HuH-7 (cell line): ENCODE data around the gene FAM209B.
"Not testable (repeated sequence)": the region's sequence is repeated elsewhere in the genome, so short reads cannot be mapped to it uniquely, and the experiment has no call there.

Source experiments
- DNase-seq: peaks from one replicate; pipeline ENCODE4 v3.0.0; 2011; ENCODE audit warnings: low spot score

FAM209B gene

GRCh38 chr20:56532946-56533345 lies at the start of gene FAM209B:
FAM209B (plus strand) TSS chr20:56533246; CDS start chr20:56533342, 96 bp downstream.
- not testable (repeated sequence) for DNase-seq

- DNase-seq, result no peak
Measured at GRCh38 chr20:56483970-56484369, 49.1 kb upstream of the FAM209B start.

- DNase-seq, result no peak
Measured at GRCh38 chr20:56487216-56487615, 45.8 kb upstream of the FAM209B start.

- DNase-seq, result no peak
Measured at GRCh38 chr20:56488566-56488965, 44.5 kb upstream of the FAM209B start.

GRCh38 chr20:56501116-56501515 lies 31.9 kb upstream of the FAM209B start:
- DNase-seq, result no peak

- DNase-seq, result no peak
Measured at GRCh38 chr20:56503916-56504315, 29.1 kb upstream of the FAM209B start.

- peak; percentile 34 for DNase-seq
Measured at GRCh38 chr20:56504373-56505005, 28.6 kb upstream of the FAM209B start.

GRCh38 chr20:56506103-56506502 lies 26.9 kb upstream of the FAM209B start:
- DNase-seq, result no peak

GRCh38 chr20:56511926-56512325 lies 21.1 kb upstream of the FAM209B start:
- no peak for DNase-seq

GRCh38 chr20:56513161-56514150 lies 19.6 kb upstream of the FAM209B start:
- no peak for DNase-seq

GRCh38 chr20:56516631-56517030 lies 16.4 kb upstream of the FAM209B start:
- DNase-seq, result no peak

- no peak for DNase-seq
Measured at GRCh38 chr20:56517211-56517610, 15.8 kb upstream of the FAM209B start.

- DNase-seq, result no peak
Measured at GRCh38 chr20:56517641-56518040, 15.4 kb upstream of the FAM209B start.

GRCh38 chr20:56518126-56518525 lies 14.9 kb upstream of the FAM209B start:
- no peak for DNase-seq

- DNase-seq, result no peak
Measured at GRCh38 chr20:56518721-56519398, 14.2 kb upstream of the FAM209B start.

- no peak for DNase-seq
Measured at GRCh38 chr20:56519551-56519950, 13.5 kb upstream of the FAM209B start.

GRCh38 chr20:56520180-56520579 lies 12.9 kb upstream of the FAM209B start:
- no peak for DNase-seq

- DNase-seq, result not testable (repeated sequence)
Measured at GRCh38 chr20:56520746-56521354, 12.2 kb upstream of the FAM209B start.

GRCh38 chr20:56522311-56522710 lies 10.7 kb upstream of the FAM209B start:
- DNase-seq, result no peak

GRCh38 chr20:56524444-56524843 lies 8.6 kb upstream of the FAM209B start, which contains the start of gene FAM209A:
FAM209A (plus strand) TSS chr20:56524744; CDS start chr20:56524809, 65 bp downstream.
- DNase-seq, result not testable (repeated sequence)

- DNase-seq, result no peak
Measured at GRCh38 chr20:56527521-56527920, 5.5 kb upstream of the FAM209B start.

GRCh38 chr20:56537997-56538396 lies 5.0 kb downstream of the FAM209B start:
- DNase-seq, result no peak
